ENCODE measurements around the gene BGN. TPM values are rescaled to one million over a fixed set of nuclear protein-coding genes. Genes with fewer than 3 reads are reported as not detected.

BGN gene
- total RNA-seq, 1 experiment from 2014 or later: 0.37 TPM

DNA sequence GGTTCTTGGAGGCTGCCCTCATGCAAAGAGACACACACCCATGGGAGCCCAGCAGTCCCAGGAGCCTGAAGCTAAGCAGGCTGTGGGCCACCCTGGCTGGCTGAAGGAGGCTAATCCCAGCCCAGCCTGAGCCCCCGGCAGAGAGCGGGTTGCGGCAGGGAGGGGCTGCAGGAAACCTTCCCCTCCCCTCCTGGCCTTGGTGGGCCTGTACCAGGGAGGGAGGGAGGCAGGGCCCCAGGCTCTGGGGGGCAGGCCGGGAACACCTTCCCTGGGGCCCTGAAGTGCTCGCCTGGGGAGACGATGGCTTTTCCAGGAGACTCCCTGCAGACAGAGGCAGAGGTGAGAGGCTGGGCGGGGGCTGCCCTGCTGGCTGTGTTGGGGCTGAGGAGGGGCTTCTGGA is 3.7 kb downstream of the BGN start:
- no peaks in the 10 kb centered on the region for H4K20me1 ChIP-seq (ENCODE audit: insufficient read depth)
- H3K36me3 ChIP-seq (ENCODE audit: control insufficient read depth in 1 of 2, insufficient read depth in 2 of 2, low read length in 2 of 2): no peaks in the 10 kb centered on the region
- H3K79me2 ChIP-seq (ENCODE audit: insufficient read depth, low read length): no peaks in the 10 kb centered on the region
- no peaks in the 10 kb centered on the region for H3K27me3 ChIP-seq (ENCODE audit: insufficient read depth, low read length)
- H3K9ac ChIP-seq (ENCODE audit: low read length): no peak overlapping the region
- DNase-seq (ENCODE audit: low read depth, low spot score) (no peak), ATAC-seq (no peak)
- no peaks in the 10 kb centered on the region for H3K9me3 ChIP-seq (ENCODE audit: control insufficient read depth in 1 of 2, insufficient read depth in 1 of 2, low read depth in 1 of 2, low read length in 2 of 2)
- H3K4me3 ChIP-seq (replicated peaks in 1 of 2; ENCODE audit: low read depth in 1 of 2, low read length in 2 of 2): no peak overlapping the region
- intact Hi-C loops (cut with micrococcal nuclease): no loop called here
- ChIA-PET RAD21 (ENCODE audit: low non-redundant PET in 1 of 2, low total read pairs in 2 of 2, uncharacterized antibody in 2 of 2, unreplicated experiment in 2 of 2) (no interaction called here), POLR2A (no interaction called here), CTCF (no interaction called here)
- no peak overlapping the region for H3K27ac ChIP-seq (ENCODE audit: low read depth, low read length)
- no peak overlapping the region for H2AFZ ChIP-seq (ENCODE audit: low read depth, low read length, poor library complexity, severe bottlenecking)
- no peak overlapping the region for H3K4me2 ChIP-seq (ENCODE audit: low read length)
- no peaks in the 10 kb centered on the region for H3K4me1 ChIP-seq (ENCODE audit: control insufficient read depth in 1 of 2, insufficient read depth in 2 of 2, low read length in 2 of 2)
- H3K9me2 ChIP-seq (ENCODE audit: insufficient read depth): no peaks in the 10 kb centered on the region
- TF ChIP-seq POLR2AphosphoS5 (IDR thresholded peaks at IDR 0.05; ENCODE audit: low read depth, low read length): no peak
- TF ChIP-seq, protein P1, sequence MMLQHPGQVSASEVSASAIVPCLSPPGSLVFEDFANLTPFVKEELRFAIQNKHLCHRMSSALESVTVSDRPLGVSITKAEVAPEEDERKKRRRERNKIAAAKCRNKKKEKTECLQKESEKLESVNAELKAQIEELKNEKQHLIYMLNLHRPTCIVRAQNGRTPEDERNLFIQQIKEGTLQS (IDR thresholded peaks at IDR 0.05): no peak
- TF ChIP-seq ZNF274 (IDR thresholded peaks at IDR 0.05; ENCODE audit: low read depth, low read length): no peak
- TF ChIP-seq SP1 (IDR thresholded peaks at IDR 0.05; ENCODE audit: low read depth): no peak
- no peak for TF ChIP-seq RAD21 (IDR thresholded peaks at IDR 0.05; ENCODE audit: low read depth)
- TF ChIP-seq CBX3 (IDR thresholded peaks at IDR 0.05; ENCODE audit: low read depth): no peak
- TF ChIP-seq ZFX (IDR thresholded peaks at IDR 0.05): no peak
- no peak for TF ChIP-seq TCF7L2 (IDR thresholded peaks at IDR 0.05; ENCODE audit: borderline replicate concordance, extremely low read depth, insufficient read depth, insufficient read length)
- TF ChIP-seq ELF1 (IDR thresholded peaks at IDR 0.05; ENCODE audit: borderline replicate concordance, low read depth): no peak
- no peak for TF ChIP-seq YY1 (IDR thresholded peaks at IDR 0.05; ENCODE audit: extremely low read depth, insufficient replicate concordance, low read depth, low read length)
- no peak for TF ChIP-seq JUND (IDR thresholded peaks at IDR 0.05)
- no peak for TF ChIP-seq SRF (IDR thresholded peaks at IDR 0.05; ENCODE audit: low read depth)
- no TSS peak for BruUV-seq (replicated peaks)

DNA sequence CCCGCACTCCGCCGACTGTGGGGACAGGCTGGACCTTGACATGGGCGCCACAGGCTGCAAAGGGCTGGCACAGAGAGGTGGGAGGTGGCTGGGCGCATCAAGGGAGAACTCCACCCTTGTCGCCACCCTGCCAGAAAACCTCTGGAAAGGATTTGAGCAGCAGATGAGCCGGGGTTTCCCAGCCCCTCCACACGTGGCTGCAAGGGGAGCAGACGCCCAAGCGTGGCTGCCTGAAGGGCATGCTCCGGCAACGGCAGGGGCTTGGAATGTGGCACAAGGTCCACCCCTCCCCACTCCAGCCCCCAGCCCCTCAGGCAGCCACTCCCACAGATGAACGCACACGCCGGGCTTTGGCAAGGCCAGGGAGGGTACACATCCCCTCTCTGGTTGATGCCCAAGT is 4.6 kb downstream of the BGN start:
- ATAC-seq: no peak
- intact Hi-C loops (cut with micrococcal nuclease): no loop called here

More for the DNA sequence above, 4.6 kb downstream of the BGN start:
- no peaks in the 10 kb centered on the region for H3K36me3 ChIP-seq (ENCODE audit: control insufficient read depth in 1 of 2, insufficient read depth in 2 of 2, low read length in 2 of 2)
- TF ChIP-seq SIN3A (IDR thresholded peaks at IDR 0.05; ENCODE audit: low read depth) (no peak), RAD21 (IDR thresholded peaks at IDR 0.05; ENCODE audit: low read depth) (no peak), JUND (IDR thresholded peaks at IDR 0.05) (no peak), SP1 (IDR thresholded peaks at IDR 0.05; ENCODE audit: low read depth) (no peak), ZFX (IDR thresholded peaks at IDR 0.05) (no peak), SRF (IDR thresholded peaks at IDR 0.05; ENCODE audit: low read depth) (no peak), YY1 (IDR thresholded peaks at IDR 0.05; ENCODE audit: extremely low read depth, insufficient replicate concordance, low read depth, low read length) (no peak), CBX3 (IDR thresholded peaks at IDR 0.05; ENCODE audit: low read depth) (no peak), EGR1 (IDR thresholded peaks at IDR 0.05; ENCODE audit: low read depth) (no peak), FOSL1 (IDR thresholded peaks at IDR 0.05; ENCODE audit: low read depth) (no peak)
- TF ChIP-seq, protein P2, sequence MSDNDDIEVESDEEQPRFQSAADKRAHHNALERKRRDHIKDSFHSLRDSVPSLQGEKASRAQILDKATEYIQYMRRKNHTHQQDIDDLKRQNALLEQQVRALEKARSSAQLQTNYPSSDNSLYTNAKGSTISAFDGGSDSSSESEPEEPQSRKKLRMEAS (IDR thresholded peaks at IDR 0.05): no peak
- TF ChIP-seq, protein P1 (IDR thresholded peaks at IDR 0.05): no peak
- TF ChIP-seq, protein P3, sequence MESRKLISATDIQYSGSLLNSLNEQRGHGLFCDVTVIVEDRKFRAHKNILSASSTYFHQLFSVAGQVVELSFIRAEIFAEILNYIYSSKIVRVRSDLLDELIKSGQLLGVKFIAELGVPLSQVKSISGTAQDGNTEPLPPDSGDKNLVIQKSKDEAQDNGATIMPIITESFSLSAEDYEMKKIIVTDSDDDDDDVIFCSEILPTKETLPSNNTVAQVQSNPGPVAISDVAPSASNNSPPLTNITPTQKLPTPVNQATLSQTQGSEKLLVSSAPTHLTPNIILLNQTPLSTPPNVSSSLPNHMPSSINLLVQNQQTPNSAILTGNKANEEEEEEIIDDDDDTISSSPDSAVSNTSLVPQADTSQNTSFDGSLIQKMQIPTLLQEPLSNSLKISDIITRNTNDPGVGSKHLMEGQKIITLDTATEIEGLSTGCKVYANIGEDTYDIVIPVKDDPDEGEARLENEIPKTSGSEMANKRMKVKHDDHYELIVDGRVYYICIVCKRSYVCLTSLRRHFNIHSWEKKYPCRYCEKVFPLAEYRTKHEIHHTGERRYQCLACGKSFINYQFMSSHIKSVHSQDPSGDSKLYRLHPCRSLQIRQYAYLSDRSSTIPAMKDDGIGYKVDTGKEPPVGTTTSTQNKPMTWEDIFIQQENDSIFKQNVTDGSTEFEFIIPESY (IDR thresholded peaks at IDR 0.05; ENCODE audit: extremely low read depth, insufficient replicate concordance, low read length): no peak
- RAD21 ChIA-PET (ENCODE audit: low non-redundant PET in 1 of 2, low total read pairs in 2 of 2, uncharacterized antibody in 2 of 2, unreplicated experiment in 2 of 2): no interaction called here
- H3K79me2 ChIP-seq (ENCODE audit: insufficient read depth, low read length): no peaks in the 10 kb centered on the region
- no peak overlapping the region for H3K4me2 ChIP-seq (ENCODE audit: low read length)
- H3K9ac ChIP-seq (ENCODE audit: low read length): no peak overlapping the region
- CTCF ChIA-PET: no interaction called here
- no TSS peak for BruUV-seq (replicated peaks)
- no peaks in the 10 kb centered on the region for H3K9me2 ChIP-seq (ENCODE audit: insufficient read depth)
- H3K4me3 ChIP-seq (replicated peaks in 1 of 2; ENCODE audit: low read depth in 1 of 2, low read length in 2 of 2): no peak overlapping the region
- no peaks in the 10 kb centered on the region for H3K9me3 ChIP-seq (ENCODE audit: control insufficient read depth in 1 of 2, insufficient read depth in 1 of 2, low read depth in 1 of 2, low read length in 2 of 2)
- no peaks in the 10 kb centered on the region for H3K27me3 ChIP-seq (ENCODE audit: insufficient read depth, low read length)
- no peaks in the 10 kb centered on the region for H3K4me1 ChIP-seq (ENCODE audit: control insufficient read depth in 1 of 2, insufficient read depth in 2 of 2, low read length in 2 of 2)
- no peaks in the 10 kb centered on the region for H4K20me1 ChIP-seq (ENCODE audit: insufficient read depth)
- no peak for DNase-seq (ENCODE audit: low read depth, low spot score)
- no peak overlapping the region for H3K27ac ChIP-seq (ENCODE audit: low read depth, low read length)
- POLR2A ChIA-PET: no interaction called here
- no peak overlapping the region for H2AFZ ChIP-seq (ENCODE audit: low read depth, low read length, poor library complexity, severe bottlenecking)

Measured in HCT116 (cell line).